ENCODE results near the gene WDR64.
"Not testable (repeated sequence)": the region's sequence is repeated elsewhere in the genome, so short reads cannot be mapped to it uniquely, and the experiment has no call there.

WDR64 gene

DNA sequence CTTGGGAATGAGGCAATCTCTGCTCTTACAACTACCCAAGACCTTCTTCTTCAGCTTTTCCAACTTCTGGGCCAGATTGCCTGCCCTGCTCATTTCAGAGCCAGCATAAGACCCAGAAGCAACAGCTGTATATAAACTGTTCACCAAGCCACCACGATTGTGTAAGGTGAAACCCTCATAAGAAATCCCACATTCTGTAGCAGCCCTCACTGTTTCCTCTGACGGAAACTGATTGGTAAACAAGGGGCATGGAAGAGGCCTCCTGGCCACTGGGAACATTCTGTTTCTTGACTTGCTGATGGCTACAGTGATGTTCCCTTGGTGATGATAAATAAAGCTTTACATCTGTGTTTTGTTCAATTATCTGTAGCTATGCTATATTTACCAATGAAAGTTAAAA is 156.2 kb downstream of the WDR64 start:
- Mint-ChIP-seq H3K27me3 (no peaks in the 10 kb centered on the region), H3K36me3 (no peaks in the 10 kb centered on the region), H3K9me3 (no peaks in the 10 kb centered on the region), H3K4me1 (no peaks in the 10 kb centered on the region), H3K4me3 (no peak overlapping the region), H3K27ac (no peak overlapping the region)

DNA sequence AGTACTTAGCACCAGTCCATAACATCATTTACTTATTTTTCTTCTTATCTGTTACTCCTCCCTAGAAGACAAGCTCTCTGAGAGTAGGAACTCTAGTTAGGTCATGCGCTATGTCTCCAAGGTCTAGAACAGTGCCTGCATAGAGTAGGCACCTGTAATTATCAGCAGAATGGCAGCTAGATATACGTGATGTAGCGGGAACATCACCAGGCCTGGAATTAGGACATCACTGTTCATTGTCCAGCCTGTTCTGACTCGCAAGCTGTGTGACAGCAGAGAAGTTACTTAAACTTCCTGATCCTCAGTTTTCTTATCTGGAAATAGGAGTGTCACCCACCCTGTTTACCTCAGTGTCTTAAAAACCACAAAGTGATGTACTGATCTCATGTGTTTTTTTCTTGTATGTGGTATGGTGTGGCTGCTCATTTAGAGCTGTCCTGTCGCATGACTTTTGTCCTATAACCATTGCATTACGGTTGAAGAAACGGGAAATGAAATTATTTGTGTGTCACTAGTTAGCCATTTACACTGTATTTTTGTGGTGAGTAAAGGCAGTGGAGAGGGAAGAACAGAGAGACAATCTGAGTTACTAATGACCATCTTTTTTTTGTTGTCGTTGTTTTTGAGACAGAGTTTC is 158.8 kb downstream of the WDR64 start:
- Mint-ChIP-seq H3K9me3 (no peaks in the 10 kb centered on the region), H3K4me3 (no peak overlapping the region), H3K4me1 (no peaks in the 10 kb centered on the region), H3K27me3 (no peaks in the 10 kb centered on the region), H3K27ac (no peak overlapping the region), H3K36me3 (no peaks in the 10 kb centered on the region)

DNA sequence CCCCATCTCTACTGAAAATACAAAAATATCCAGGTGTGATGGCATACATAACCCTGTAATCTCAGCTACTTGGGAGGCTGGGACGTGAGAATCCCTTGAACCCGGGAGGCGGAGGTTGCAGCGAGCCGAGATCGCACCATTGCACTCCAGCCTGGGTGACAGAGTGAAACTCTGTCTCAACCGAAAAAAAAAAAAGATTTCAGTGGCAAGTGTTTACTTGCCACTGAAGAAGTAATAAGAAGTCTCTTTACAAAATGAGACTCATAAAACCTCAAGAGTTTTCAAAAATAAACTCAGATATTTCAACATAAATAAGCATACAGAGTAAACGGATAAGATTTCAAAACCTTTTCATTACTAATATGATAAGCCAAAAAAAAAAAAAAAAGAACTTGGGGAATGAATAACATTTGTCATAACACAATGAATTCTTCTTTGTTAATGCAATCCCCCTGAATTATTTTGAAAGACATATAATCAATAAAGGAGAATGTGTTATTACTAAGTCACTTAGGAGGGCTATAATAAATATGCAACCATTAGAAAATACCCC is 161.8 kb downstream of the WDR64 start:
- Mint-ChIP-seq H3K27ac (no peak overlapping the region), H3K27me3 (no peaks in the 10 kb centered on the region), H3K9me3 (no peaks in the 10 kb centered on the region), H3K4me1 (no peaks in the 10 kb centered on the region), H3K36me3 (no peaks in the 10 kb centered on the region), H3K4me3 (no peak overlapping the region)

DNA sequence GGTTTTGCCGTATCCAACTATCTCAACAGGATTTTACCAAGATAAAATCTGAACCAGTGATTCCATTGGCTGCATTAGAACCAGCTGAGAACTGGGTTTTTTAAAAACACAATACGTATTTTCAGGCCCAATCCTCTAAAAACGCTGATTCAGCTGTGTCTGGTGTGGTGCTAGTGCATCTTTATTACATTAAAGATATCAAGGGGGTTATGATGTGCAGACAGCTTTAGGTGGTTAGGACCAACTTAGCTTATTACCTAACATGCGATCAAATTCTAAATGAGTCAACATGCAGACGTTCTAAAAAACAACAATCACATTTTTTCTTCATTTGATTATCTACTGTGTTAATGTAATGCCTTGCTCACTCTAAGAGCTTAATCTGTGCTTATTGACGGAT is 163.9 kb downstream of the WDR64 start:
- Mint-ChIP-seq H3K4me3 (no peak overlapping the region), H3K4me1 (no peaks in the 10 kb centered on the region), H3K9me3 (no peaks in the 10 kb centered on the region), H3K27ac (no peak overlapping the region), H3K36me3 (no peaks in the 10 kb centered on the region), H3K27me3 (no peaks in the 10 kb centered on the region)

DNA sequence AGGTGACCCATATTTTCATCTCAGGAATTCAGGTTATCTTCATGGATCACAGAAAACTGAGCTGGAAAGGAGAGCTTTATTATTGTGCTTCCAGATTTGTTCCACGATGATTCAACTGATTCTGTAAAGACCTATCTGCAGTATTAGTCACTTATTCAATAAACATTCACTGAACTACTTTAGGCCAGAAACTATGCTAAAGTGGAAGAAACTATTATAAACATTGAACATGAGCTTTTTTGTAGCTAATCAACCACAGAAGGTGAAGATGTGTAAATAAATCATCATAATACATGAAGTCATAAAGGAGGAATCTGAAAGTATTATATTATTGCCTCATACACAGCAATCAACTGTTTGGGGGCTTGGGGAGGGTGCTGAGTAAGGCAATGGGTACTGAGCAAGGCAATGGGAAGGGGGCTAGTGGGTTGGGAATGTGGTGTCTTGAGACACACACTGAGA is 165.3 kb downstream of the WDR64 start:
- Mint-ChIP-seq H3K4me3 (no peak overlapping the region), H3K27ac (no peak overlapping the region), H3K9me3 (no peaks in the 10 kb centered on the region), H3K4me1 (no peaks in the 10 kb centered on the region), H3K36me3 (no peaks in the 10 kb centered on the region), H3K27me3 (no peaks in the 10 kb centered on the region)

DNA sequence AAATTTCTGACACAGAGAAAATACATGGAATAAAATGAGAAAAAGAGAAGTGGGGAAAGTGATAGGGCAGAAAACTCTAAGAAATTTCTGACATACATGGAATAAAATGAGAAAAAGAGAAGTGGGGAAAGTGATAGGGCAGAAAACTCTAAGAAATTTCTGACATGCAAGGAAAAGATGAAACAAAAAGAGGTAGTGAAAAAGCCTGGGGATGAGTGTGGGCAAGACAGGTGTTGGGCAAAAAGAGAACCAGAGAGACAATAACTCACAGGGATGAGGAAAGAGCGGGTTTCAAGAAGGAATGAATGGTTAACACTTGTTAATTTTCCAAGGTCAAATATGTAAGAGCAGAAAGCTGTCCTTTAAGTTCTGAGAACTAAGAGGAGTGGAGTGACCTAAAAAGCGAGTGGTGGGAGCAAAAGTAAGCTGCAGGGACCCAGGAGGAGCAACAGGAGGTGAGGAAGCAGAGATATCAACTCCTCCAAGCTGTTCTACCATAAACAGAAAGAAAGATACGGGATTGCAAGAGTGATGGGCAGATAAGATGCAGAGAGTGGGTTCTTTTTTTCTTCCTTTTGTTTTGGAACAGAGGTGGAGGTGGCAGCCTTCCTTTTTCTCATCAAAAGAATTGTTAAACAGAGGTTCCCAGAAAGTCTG is 166.0 kb downstream of the WDR64 start:
- H3K4me3 Mint-ChIP-seq = no peak overlapping the region
- H3K27ac Mint-ChIP-seq = no peak overlapping the region
- no peaks in the 10 kb centered on the region for H3K4me1 Mint-ChIP-seq
- no peaks in the 10 kb centered on the region for H3K36me3 Mint-ChIP-seq
- H3K9me3 Mint-ChIP-seq = no peaks in the 10 kb centered on the region
- H3K27me3 Mint-ChIP-seq = no peaks in the 10 kb centered on the region

DNA sequence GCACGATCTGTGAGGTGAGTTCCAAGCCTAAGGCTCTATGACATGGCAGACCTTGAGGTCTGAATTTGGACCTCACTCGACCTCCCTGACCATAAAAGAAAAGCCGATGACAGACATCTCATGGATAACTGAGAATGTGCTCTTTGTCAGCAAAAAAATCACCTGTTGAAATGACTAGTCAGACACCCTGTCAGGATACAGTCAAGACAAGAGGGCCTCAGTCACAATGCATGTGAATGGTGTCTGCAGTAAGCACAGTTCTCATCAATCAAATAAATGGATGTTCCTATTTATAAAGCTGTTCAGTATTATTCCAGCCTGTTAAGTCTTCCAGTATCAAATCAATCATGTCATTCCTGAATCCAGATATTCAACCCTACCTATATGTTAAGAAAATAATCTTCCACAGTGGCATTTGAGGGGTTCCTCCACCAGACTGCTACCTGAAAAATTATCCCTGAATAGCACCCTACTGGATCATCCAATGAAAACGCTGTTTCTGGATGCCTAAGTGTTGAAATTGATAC is 167.3 kb downstream of the WDR64 start:
- H3K4me3 Mint-ChIP-seq = no peak overlapping the region
- no peaks in the 10 kb centered on the region for H3K27me3 Mint-ChIP-seq
- no peaks in the 10 kb centered on the region for H3K9me3 Mint-ChIP-seq
- no peaks in the 10 kb centered on the region for H3K36me3 Mint-ChIP-seq
- no peak overlapping the region for H3K27ac Mint-ChIP-seq
- H3K4me1 Mint-ChIP-seq = no peaks in the 10 kb centered on the region

DNA sequence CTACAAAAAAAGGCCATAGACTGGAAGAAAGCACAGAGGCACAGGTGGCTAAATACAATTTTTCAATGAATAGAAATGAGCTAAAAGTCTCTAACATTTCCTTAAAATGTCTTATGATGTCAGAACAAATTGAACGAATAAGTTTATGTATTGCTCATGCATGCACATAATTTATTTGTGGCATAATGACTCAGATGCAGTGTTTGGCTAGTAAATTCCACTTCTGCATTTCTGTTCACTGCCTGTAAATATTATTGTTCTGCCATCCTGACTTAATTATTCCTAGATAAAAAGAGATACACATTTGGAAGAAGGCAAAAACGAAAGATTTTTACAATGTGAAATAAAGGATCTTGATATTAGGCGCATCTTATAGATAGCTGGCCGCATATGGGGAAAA is 169.3 kb downstream of the WDR64 start:
- H3K27ac Mint-ChIP-seq = no peak overlapping the region
- no peaks in the 10 kb centered on the region for H3K36me3 Mint-ChIP-seq
- no peak overlapping the region for H3K4me3 Mint-ChIP-seq
- no peaks in the 10 kb centered on the region for H3K27me3 Mint-ChIP-seq
- H3K9me3 Mint-ChIP-seq = no peaks in the 10 kb centered on the region
- H3K4me1 Mint-ChIP-seq = no peaks in the 10 kb centered on the region

DNA sequence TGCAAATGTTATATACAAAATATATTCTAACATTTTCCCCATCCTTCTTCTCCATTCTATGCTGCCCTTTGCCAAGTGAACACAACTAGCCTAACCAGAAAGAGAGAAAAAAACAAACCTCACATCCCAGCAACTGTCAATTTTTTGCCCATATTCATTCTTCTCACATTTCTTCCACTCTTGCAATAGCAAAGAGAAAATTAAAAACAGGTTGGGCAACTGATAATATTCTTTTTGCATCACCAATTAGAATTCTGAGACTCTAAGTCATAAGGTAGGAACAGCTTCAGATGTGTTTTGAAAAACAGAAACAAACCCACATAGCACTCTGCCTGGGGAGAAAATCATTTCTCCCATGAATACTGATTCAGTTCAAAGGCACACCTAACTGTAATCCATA is 170.8 kb downstream of the WDR64 start:
- H3K27me3 Mint-ChIP-seq = no peaks in the 10 kb centered on the region
- H3K4me1 Mint-ChIP-seq = no peaks in the 10 kb centered on the region
- H3K36me3 Mint-ChIP-seq = no peaks in the 10 kb centered on the region
- H3K27ac Mint-ChIP-seq = no peak overlapping the region
- H3K4me3 Mint-ChIP-seq = no peak overlapping the region
- H3K9me3 Mint-ChIP-seq = no peaks in the 10 kb centered on the region

DNA sequence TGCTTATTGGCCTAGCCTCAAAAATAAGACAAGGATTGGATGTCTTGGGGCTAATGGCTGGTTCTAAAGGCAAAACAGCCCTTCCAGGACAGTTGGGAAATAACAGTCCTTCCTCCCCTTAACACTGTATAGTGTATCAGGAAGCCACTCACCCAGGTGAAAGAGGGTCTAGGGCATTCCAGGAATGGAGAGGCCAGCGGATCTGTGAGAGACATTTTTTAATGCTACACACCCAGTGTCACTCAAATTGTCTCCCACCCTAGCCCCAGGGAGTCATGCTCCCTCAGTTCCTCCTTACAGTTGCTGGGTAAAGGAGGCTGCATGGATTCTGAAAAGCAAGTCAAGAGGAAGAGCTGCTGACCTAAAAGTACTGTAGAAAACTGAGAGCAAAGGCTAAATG is 171.8 kb downstream of the WDR64 start:
- H3K27ac Mint-ChIP-seq = no peak overlapping the region
- no peaks in the 10 kb centered on the region for H3K9me3 Mint-ChIP-seq
- H3K4me3 Mint-ChIP-seq = no peak overlapping the region
- H3K27me3 Mint-ChIP-seq = no peaks in the 10 kb centered on the region
- no peaks in the 10 kb centered on the region for H3K36me3 Mint-ChIP-seq
- no peaks in the 10 kb centered on the region for H3K4me1 Mint-ChIP-seq

DNA sequence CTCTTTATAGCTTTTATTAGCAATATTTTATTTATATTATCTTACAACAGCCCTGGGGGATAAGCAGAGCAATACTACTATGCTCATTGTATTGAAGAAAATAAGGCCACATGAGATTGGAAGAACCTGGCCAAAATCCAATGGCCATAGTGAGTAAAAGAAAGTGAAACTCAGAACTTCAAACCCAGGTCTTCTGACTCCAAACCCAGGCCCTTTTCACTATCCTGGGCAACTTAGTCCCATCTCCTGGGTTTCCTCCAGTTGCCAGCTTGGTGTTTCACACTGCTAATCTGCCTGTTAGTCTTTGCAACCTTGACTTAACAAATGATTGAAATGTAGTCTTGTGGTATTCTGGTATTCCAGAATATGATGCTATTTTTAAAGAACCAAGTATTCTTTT is 173.5 kb downstream of the WDR64 start:
- Mint-ChIP-seq H3K4me1 (no peaks in the 10 kb centered on the region), H3K27me3 (no peaks in the 10 kb centered on the region), H3K27ac (no peak overlapping the region), H3K4me3 (no peak overlapping the region), H3K9me3 (no peaks in the 10 kb centered on the region), H3K36me3 (no peaks in the 10 kb centered on the region)

DNA sequence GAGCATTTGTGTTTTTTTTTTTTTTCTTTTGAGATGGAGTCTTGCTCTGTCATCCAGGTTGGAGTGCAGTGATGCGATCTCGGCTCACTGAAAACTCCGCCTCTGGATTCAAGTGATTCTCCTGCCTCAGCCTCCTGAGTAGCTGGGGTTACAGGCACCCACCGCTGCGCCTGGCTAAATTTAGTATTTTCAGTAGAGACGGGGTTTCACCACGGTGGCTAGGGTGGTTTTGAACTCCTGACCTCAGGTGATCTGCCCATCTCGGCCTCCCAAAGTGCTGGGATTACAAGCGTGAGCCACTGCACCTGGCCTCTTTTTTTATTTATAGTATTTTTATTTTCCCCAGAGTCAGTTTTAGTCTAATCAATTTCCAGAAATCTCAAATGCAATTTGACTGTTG is 174.5 kb downstream of the WDR64 start:
- H3K9me3 Mint-ChIP-seq, H3K36me3 Mint-ChIP-seq, H3K4me3 Mint-ChIP-seq, H3K4me1 Mint-ChIP-seq, H3K27me3 Mint-ChIP-seq, H3K27ac Mint-ChIP-seq: not testable (repeated sequence)

DNA sequence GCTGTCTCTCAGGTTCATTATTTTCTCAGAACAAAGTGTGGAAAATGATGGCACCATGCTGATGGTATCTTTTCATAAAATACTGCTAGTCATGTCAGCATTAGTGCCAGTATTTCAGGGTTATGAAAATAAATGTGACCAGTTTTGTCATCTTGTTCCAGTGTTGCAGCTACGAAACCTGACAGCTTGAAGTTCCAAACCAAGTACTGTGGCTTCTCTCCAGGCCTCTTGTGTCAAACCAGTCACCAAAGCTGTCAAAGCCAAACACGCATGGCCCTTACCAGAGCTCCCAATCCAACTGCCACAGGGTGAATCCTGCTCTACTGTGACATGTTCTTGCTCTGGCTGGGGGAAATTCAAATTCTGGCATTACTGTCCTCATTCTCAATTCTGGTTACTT is 175.2 kb downstream of the WDR64 start:
- H3K4me1 Mint-ChIP-seq = no peaks in the 10 kb centered on the region
- H3K27me3 Mint-ChIP-seq = no peaks in the 10 kb centered on the region
- no peaks in the 10 kb centered on the region for H3K9me3 Mint-ChIP-seq
- H3K36me3 Mint-ChIP-seq = no peaks in the 10 kb centered on the region
- H3K27ac Mint-ChIP-seq = no peak overlapping the region
- no peak overlapping the region for H3K4me3 Mint-ChIP-seq

DNA sequence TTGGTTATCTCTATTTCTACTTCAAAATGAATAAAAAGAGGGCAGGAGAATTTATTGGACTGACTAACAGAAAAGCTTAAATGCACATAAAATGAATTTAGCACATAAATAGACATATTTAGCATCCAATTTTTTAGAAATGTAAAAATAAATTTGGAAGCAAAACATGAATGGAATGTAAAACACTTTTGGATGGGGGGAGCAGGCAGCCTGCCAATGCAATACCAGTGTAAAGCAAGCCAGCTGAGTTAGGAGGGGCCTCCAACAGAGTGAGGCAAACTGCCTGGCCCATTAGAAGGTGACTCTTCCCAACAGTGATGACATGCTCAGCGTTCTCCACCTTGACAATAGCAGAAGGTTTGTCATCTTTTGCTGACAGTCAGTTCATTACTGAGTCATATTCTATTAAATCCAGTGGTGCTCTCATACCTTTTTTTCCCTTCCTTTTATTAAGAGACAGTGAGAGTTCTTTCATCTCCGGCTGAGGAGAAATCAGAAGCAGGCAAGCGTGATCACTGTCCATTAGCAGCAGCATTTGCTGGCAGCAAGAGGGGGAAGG is 176.5 kb downstream of the WDR64 start:
- no peaks in the 10 kb centered on the region for H3K36me3 Mint-ChIP-seq
- no peaks in the 10 kb centered on the region for H3K4me1 Mint-ChIP-seq
- no peak overlapping the region for H3K4me3 Mint-ChIP-seq
- H3K9me3 Mint-ChIP-seq = no peaks in the 10 kb centered on the region
- no peak overlapping the region for H3K27ac Mint-ChIP-seq
- H3K27me3 Mint-ChIP-seq = peaks cover 4% of the 10 kb centered on the region

DNA sequence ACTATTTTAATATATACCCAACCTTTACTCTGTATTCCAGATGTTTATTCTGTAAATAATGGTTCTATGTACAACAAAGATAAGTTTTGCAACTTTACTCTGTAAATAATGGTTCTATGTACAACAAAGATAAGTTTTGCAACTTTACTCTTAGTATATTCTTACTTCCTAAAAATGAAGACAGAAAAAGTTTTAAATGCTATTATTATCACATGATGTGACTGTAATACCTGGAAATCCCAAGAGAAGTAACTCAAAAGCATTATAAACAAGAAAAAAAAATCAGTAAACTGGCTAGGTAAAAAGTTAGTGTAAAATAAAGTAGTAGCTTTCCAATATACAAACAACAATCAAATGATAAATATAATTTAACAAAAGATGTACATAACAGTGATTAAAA is 177.4 kb downstream of the WDR64 start:
- Mint-ChIP-seq H3K27ac (no peak overlapping the region), H3K4me3 (no peak overlapping the region), H3K4me1 (no peaks in the 10 kb centered on the region), H3K36me3 (no peaks in the 10 kb centered on the region), H3K9me3 (no peaks in the 10 kb centered on the region), H3K27me3 (peaks cover 4% of the 10 kb centered on the region)

DNA sequence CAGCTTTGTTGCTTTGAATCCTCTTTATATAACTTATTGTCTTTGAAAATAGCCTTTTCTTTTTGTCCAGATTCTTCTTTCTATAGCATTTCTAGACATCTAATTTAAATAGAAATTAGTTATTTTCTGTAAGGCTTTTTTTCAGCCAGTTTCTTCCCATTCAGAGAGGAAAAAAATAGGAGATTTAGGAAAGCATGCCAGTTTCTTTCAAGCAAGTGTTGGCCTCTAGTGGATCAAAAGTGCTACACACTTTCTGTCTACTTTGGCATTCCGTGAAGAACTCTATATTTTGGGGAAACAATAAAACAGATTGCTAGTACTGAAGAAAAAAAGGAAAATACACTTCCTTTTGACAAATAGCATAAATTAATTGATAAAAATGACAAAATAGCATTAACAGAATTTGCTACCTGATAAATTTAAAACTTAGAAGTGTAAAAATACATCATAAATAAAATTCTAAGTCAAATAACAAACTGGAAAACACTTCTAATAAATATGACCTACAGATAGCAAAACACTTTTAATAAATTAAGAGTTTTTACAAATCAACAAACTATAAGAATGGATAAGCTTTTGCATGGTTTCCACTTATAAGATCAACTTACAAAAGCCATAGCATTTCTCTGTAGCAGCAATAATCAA is 182.8 kb downstream of the WDR64 start:
- Mint-ChIP-seq H3K27me3 (peaks cover 4% of the 10 kb centered on the region), H3K27ac (no peak overlapping the region), H3K4me1 (peaks cover 5% of the 10 kb centered on the region), H3K36me3 (no peaks in the 10 kb centered on the region), H3K9me3 (no peaks in the 10 kb centered on the region), H3K4me3 (no peak overlapping the region)
